HG02678 (cell line): ENCODE data around the gene NFIX.

Experiments used
- ATAC-seq: cut with Tn5 transposase; IDR thresholded peaks from one replicate; pipeline ENCODE4 v1.9.1; 2021; ENCODE audit warnings: mild to moderate bottlenecking, moderate library complexity; ENCODE audit not compliant: unreplicated experiment

Gene NFIX

GRCh38 chr19:13139633-13140311 lies 144.5 kb downstream of the NFIX start:
- no peak for ATAC-seq

GRCh38 chr19:13146763-13147563 lies 151.7 kb downstream of the NFIX start:
- no peak for ATAC-seq
